ENCODE results near the gene FAM229B. TPM values are rescaled to one million over a fixed set of nuclear protein-coding genes. Genes with fewer than 3 reads are reported as not detected.

The FAM229B gene
- total and polyA plus RNA-seq, 2 of the 8 experiments (the other 6 are each of a cell fraction or from before 2014, with no cell fraction given) = 10.0 to 10.4 TPM

- TF ChIP-seq SAP30 (IDR thresholded peaks at IDR 0.05; ENCODE audit: insufficient read depth, insufficient replicate concordance, low read length) = no peak
These were observed 30.2 kb downstream of the FAM229B start (continued) for GRCh38 chr6:112117554-112117953.

GRCh38 chr6:112118034-112118433 lies 30.6 kb downstream of the FAM229B start:
- Histone ChIP-seq H4K91ac (replicated peaks; ENCODE audit: insufficient read length, low read length) (no peak overlapping the region), H3K4ac (replicated peaks; ENCODE audit: insufficient read length, low read depth, low read length) (no peak overlapping the region), H3K56ac (replicated peaks; ENCODE audit: insufficient read length, low read depth, low read length) (no peak overlapping the region), H3K23ac (ENCODE audit: insufficient read length) (no peak overlapping the region), H2BK12ac (ENCODE audit: low read depth, low read length) (no peak overlapping the region), H3K27ac (ENCODE audit: low read depth, low read length) (no peak overlapping the region), H3K4me1 (replicated peaks in 1 of 4; ENCODE audit: control insufficient read depth in 3 of 4, insufficient read depth in 4 of 4, low read length in 3 of 4) (no peaks in the 10 kb centered on the region), H2BK20ac (ENCODE audit: low read length) (no peak overlapping the region), H3K4me3 (ENCODE audit: extremely low read depth in 1 of 4, insufficient read depth in 2 of 4, low read depth in 3 of 4, low read length in 4 of 4) (no peak overlapping the region), H3K36me3 (ENCODE audit: control insufficient read depth in 2 of 4, insufficient read depth in 4 of 4, low read length in 3 of 4) (no peaks in the 10 kb centered on the region), H2BK120ac (replicated peaks; ENCODE audit: low read depth, low read length) (no peak overlapping the region), H3K9ac (replicated peaks in 1 of 4; ENCODE audit: extremely low read depth in 1 of 4, low read depth in 3 of 4, low read length in 3 of 4) (no peak overlapping the region), H3K27me3 (replicated peaks in 1 of 4; ENCODE audit: control insufficient read depth in 3 of 4, extremely low read depth in 1 of 4, insufficient read depth in 3 of 4, low read length in 3 of 4) (no peaks in the 10 kb centered on the region), H4K20me1 (replicated peaks in 1 of 2; ENCODE audit: control insufficient read depth in 1 of 2, insufficient read depth in 2 of 2, low read length in 2 of 2) (no peaks in the 10 kb centered on the region), H2BK5ac (ENCODE audit: low read depth, low read length) (no peak overlapping the region), H3K18ac (ENCODE audit: extremely low read depth, low read length) (no peak overlapping the region), H3K23me2 (ENCODE audit: low read depth, low read length) (no peaks in the 10 kb centered on the region), H2BK15ac (ENCODE audit: low read length) (no peak overlapping the region), H3K4me2 (ENCODE audit: insufficient read depth in 1 of 2, low read depth in 2 of 2, low read length in 2 of 2) (no peak overlapping the region), H4K8ac (ENCODE audit: extremely low read depth, insufficient read depth, low read length) (no peak overlapping the region), H3K14ac (ENCODE audit: insufficient read length) (no peak overlapping the region), H3K79me1 (ENCODE audit: low read depth, low read length) (no peaks in the 10 kb centered on the region), H3K9me3 (ENCODE audit: insufficient read depth in 2 of 2, low read depth in 1 of 2, low read length in 1 of 2) (no peaks in the 10 kb centered on the region), H4K5ac (ENCODE audit: insufficient read length, low read depth, low read length) (no peak overlapping the region), H3K79me2 (ENCODE audit: control insufficient read depth in 1 of 2, insufficient read depth in 2 of 2, low read length in 2 of 2) (no peaks in the 10 kb centered on the region), H2AFZ (ENCODE audit: low read length) (no peak overlapping the region), H2AK5ac (ENCODE audit: low read depth, low read length) (no peak overlapping the region)
- TF ChIP-seq JUND (IDR thresholded peaks at IDR 0.05; ENCODE audit: low read length) (no peak), POU5F1 (IDR thresholded peaks at IDR 0.05; ENCODE audit: low read depth, low read length) (no peak), NRF1 (IDR thresholded peaks at IDR 0.05; ENCODE audit: low read depth, low read length) (no peak), EP300 (IDR thresholded peaks at IDR 0.05; ENCODE audit: borderline replicate concordance in 1 of 2, low read depth in 2 of 2, low read length in 2 of 2) (no peak), BRCA1 (IDR thresholded peaks at IDR 0.05; ENCODE audit: low read depth, low read length) (no peak), RXRA (IDR thresholded peaks at IDR 0.05; ENCODE audit: insufficient read depth, low read depth, low read length) (no peak), SIN3A (conservative IDR thresholded peaks at IDR 0.05 in 1 of 2, IDR thresholded peaks at IDR 0.05 in 1 of 2; ENCODE audit: low read depth in 1 of 2, low read length in 2 of 2) (no peak), CTBP2 (IDR thresholded peaks at IDR 0.05; ENCODE audit: borderline replicate concordance, insufficient read depth, insufficient read length, low read length) (no peak), SAP30 (IDR thresholded peaks at IDR 0.05; ENCODE audit: insufficient read depth, insufficient replicate concordance, low read length) (no peak), JUN (IDR thresholded peaks at IDR 0.05; ENCODE audit: low read depth, low read length) (no peak)
- ChIA-PET CTCF (ENCODE audit: partially characterized antibody) (interaction anchor here (0.6 to 1.0 kb wide), 2 partner anchors 11 to 26 kb away, joined by 3 read pairs; no protein-coding TSS in a partner anchor), POLR2A (ENCODE audit: partially characterized antibody) (interaction anchor here (0.6 kb wide), 1 partner anchor 385 kb away, joined by 3 read pairs; no protein-coding TSS in a partner anchor)
- no peak for DNase-seq (ENCODE audit: low read depth in 1 of 2, low spot score in 2 of 2)
- no peak for FAIRE-seq

All from H1 (cell line).